ENCODE results near the gene TRAM2.

DNA sequence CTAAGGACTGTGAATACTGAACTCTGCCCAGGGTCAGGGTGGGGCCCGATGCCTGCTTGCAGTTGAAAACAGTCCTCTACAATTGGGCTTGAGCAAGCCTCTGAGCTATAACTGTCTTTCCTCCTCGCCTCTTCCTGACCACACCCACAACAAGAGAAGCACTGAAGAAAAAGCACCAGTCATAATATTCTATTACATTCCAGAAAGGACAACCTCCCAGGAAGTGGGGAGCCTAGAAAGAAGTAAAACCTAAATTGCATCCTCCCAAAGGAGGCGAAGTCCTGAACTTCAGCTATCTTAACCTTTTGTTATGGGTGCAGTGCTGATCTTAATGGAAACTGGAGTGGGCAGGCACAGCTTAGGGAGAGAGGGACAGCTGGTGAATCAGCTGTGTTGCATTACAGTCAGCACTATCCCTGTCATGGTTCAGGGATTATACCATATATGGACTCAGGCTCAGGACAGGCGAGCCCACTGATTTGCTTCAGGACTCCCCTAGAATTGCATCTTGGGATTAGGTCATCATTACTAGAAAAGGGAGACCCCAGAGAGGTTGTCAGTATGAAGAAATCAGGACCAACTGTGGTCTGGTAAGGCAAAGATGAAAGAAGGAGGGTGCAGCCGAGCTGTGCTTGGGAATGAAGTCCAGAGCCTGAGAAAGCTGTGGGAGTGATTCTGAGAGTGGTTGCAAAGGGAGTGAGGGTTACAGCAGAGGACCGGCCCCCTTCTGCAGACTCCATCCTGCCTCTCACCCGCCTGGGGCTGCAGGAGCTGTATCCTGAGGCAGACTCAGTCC is 18.3 kb upstream of the TRAM2 start:
- TF ChIP-seq EZH2 (IDR thresholded peaks at IDR 0.05; ENCODE audit: borderline replicate concordance, low read length), result no peak
- TF ChIP-seq, protein P1, sequence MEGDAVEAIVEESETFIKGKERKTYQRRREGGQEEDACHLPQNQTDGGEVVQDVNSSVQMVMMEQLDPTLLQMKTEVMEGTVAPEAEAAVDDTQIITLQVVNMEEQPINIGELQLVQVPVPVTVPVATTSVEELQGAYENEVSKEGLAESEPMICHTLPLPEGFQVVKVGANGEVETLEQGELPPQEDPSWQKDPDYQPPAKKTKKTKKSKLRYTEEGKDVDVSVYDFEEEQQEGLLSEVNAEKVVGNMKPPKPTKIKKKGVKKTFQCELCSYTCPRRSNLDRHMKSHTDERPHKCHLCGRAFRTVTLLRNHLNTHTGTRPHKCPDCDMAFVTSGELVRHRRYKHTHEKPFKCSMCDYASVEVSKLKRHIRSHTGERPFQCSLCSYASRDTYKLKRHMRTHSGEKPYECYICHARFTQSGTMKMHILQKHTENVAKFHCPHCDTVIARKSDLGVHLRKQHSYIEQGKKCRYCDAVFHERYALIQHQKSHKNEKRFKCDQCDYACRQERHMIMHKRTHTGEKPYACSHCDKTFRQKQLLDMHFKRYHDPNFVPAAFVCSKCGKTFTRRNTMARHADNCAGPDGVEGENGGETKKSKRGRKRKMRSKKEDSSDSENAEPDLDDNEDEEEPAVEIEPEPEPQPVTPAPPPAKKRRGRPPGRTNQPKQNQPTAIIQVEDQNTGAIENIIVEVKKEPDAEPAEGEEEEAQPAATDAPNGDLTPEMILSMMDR (IDR thresholded peaks at IDR 0.05; ENCODE audit: low read length), result no peak

All from OCI-LY1 (cell line).